ENCODE results near the gene SUSD1. TPM values are rescaled to one million over a fixed set of nuclear protein-coding genes. Genes with fewer than 3 reads are reported as not detected.

The SUSD1 gene
- total RNA-seq, 1 experiment from 2014 or later: 24.6 TPM

DNA sequence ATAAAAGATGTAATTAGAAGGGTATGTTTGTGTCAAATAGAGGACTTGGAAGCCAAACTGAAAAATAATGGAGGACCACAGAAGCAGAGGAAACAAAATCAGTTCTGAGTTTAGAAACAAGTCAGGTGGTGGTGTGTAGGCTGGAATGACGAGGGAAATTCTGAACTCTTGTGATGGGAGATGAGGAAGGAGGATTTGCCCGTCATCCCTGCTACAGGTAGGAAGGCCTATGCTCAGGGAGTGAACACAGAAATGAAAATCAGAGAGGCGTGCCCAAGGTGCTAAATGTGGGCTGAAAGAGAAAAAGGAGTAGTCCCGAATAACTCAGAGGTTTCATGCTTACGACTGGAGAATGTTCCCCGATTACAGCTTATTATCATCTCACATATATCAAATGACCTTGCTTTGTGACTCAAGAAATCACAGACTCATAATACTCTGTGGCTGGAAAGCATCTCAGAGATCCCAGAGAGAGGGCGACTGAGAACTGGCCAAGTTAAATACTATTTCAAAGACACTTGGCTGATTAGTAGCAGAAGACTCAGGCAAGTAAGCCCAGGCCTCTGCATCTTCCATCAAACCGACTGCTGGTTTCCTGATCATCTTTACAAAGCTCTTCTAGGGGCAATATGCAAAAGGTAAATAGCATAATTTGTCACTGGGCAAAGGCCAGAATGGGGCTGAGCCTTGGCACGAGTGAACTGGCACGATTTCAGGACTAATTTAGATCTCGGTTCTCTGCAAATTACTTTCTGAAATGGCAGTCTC is 126.0 kb downstream of the SUSD1 start:
- intact Hi-C loops (cut with micrococcal nuclease; ENCODE audit: unreplicated experiment): no loop called here
- BruUV-seq (replicated peaks): no TSS peak
- TF ChIP-seq, protein P1, sequence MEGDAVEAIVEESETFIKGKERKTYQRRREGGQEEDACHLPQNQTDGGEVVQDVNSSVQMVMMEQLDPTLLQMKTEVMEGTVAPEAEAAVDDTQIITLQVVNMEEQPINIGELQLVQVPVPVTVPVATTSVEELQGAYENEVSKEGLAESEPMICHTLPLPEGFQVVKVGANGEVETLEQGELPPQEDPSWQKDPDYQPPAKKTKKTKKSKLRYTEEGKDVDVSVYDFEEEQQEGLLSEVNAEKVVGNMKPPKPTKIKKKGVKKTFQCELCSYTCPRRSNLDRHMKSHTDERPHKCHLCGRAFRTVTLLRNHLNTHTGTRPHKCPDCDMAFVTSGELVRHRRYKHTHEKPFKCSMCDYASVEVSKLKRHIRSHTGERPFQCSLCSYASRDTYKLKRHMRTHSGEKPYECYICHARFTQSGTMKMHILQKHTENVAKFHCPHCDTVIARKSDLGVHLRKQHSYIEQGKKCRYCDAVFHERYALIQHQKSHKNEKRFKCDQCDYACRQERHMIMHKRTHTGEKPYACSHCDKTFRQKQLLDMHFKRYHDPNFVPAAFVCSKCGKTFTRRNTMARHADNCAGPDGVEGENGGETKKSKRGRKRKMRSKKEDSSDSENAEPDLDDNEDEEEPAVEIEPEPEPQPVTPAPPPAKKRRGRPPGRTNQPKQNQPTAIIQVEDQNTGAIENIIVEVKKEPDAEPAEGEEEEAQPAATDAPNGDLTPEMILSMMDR (IDR thresholded peaks at IDR 0.05; ENCODE audit: unreplicated experiment): no peak
- no peak for DNase-seq
- Mint-ChIP-seq H3K36me3 (ENCODE audit: insufficient read depth, unreplicated experiment) (no peaks in the 10 kb centered on the region), H3K9me3 (ENCODE audit: low read depth, unreplicated experiment) (peaks cover 8% of the 10 kb centered on the region), H3K4me1 (ENCODE audit: low read depth, unreplicated experiment) (peaks cover 33% of the 10 kb centered on the region), H3K4me3 (ENCODE audit: low read depth, unreplicated experiment) (no peak overlapping the region), H3K27me3 (ENCODE audit: unreplicated experiment) (no peaks in the 10 kb centered on the region), H3K27ac (ENCODE audit: unreplicated experiment) (peak overlapping the region; percentile 56)
- CTCF ChIA-PET: no interaction called here

DNA sequence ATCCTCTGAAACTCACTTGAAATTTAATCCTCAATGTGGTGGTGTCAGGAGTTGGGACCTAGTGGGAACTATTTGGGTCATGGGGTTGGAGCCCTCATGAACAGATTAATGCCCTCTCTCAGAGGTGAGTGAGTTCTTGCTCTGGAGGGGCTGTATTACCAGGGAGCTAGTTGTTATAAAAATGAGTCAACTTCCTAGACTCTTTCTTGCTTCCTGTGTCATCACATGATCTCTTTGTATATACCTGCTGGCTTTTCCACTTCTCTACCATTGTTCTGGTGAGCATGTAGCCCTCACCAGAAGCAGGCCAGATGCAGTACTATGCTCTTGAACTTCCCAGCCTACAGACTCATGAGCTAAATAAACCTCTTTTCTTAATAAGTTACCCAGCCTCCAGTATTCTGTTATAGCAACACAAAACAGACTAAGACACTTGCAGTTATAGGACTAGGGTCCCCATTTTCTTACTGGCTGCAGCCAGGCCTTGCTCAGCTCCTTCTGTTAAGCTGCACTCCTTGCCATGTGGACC is 127.5 kb downstream of the SUSD1 start:
- Mint-ChIP-seq H3K36me3 (ENCODE audit: insufficient read depth, unreplicated experiment) (no peaks in the 10 kb centered on the region), H3K27me3 (ENCODE audit: unreplicated experiment) (no peaks in the 10 kb centered on the region), H3K27ac (ENCODE audit: unreplicated experiment) (no peak overlapping the region), H3K4me3 (ENCODE audit: low read depth, unreplicated experiment) (no peak overlapping the region), H3K9me3 (ENCODE audit: low read depth, unreplicated experiment) (peaks cover 2% of the 10 kb centered on the region), H3K4me1 (ENCODE audit: low read depth, unreplicated experiment) (peaks cover 25% of the 10 kb centered on the region)
- CTCF ChIA-PET: no interaction called here
- DNase-seq: no peak
- TF ChIP-seq, protein P1 (IDR thresholded peaks at IDR 0.05; ENCODE audit: unreplicated experiment): no peak
- no TSS peak for BruUV-seq (replicated peaks)
- intact Hi-C loops (cut with micrococcal nuclease; ENCODE audit: unreplicated experiment): no loop called here

DNA sequence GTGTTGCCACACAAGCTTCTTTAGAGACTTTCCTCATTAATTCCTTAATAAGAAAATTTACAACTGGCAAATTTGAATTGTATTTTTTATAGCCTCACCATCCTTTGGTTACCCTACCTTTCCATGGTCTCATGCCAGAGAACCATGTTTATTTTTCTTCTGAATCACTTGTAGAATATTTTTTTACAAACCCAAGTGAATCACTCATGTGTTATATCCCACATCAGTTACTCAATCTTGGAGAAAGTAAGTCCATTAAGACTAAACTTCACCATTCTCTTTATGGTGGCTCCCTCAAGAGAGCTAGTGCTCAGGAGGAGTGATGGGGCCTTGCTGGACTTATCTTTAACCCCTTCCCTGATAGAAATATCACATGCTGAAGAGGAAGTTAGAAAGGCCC is 128.9 kb downstream of the SUSD1 start:
- TF ChIP-seq, protein P1 (IDR thresholded peaks at IDR 0.05; ENCODE audit: unreplicated experiment): no peak
- CTCF ChIA-PET: no interaction called here
- DNase-seq: no peak
- no peak overlapping the region for H3K4me3 Mint-ChIP-seq (ENCODE audit: low read depth, unreplicated experiment)
- no peak overlapping the region for H3K27ac Mint-ChIP-seq (ENCODE audit: unreplicated experiment)
- no peaks in the 10 kb centered on the region for H3K27me3 Mint-ChIP-seq (ENCODE audit: unreplicated experiment)
- H3K9me3 Mint-ChIP-seq (ENCODE audit: low read depth, unreplicated experiment): peaks cover 2% of the 10 kb centered on the region
- no TSS peak for BruUV-seq (replicated peaks)
- intact Hi-C loops (cut with micrococcal nuclease; ENCODE audit: unreplicated experiment): no loop called here
- peaks cover 35% of the 10 kb centered on the region for H3K4me1 Mint-ChIP-seq (ENCODE audit: low read depth, unreplicated experiment)
- no peaks in the 10 kb centered on the region for H3K36me3 Mint-ChIP-seq (ENCODE audit: insufficient read depth, unreplicated experiment)

DNA sequence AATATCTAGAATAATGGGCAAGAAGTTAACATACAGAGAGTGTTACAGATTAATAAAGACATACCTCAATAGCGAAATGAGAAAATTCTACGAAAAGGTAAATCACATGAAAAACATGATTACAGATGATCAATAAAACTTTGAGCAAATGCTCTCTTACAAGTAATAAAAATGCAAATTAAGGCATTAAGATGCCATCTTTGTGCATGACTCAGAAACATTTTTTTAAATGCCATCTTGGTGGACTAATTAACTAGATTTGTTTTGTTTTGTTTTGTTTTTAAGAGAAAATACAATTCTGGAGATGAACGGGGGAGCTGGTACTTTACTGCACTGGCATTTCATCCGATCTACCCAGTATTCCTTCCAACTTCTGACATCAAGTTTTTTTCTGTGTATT is 130.2 kb downstream of the SUSD1 start:
- intact Hi-C loops (cut with micrococcal nuclease; ENCODE audit: unreplicated experiment): no loop called here
- Mint-ChIP-seq H3K36me3 (ENCODE audit: insufficient read depth, unreplicated experiment) (peaks cover 2% of the 10 kb centered on the region), H3K27ac (ENCODE audit: unreplicated experiment) (no peak overlapping the region), H3K9me3 (ENCODE audit: low read depth, unreplicated experiment) (peaks cover 2% of the 10 kb centered on the region), H3K27me3 (ENCODE audit: unreplicated experiment) (no peaks in the 10 kb centered on the region), H3K4me3 (ENCODE audit: low read depth, unreplicated experiment) (no peak overlapping the region), H3K4me1 (ENCODE audit: low read depth, unreplicated experiment) (peaks cover 35% of the 10 kb centered on the region)
- CTCF ChIA-PET: no interaction called here
- TF ChIP-seq, protein P1 (IDR thresholded peaks at IDR 0.05; ENCODE audit: unreplicated experiment): no peak
- no peak for DNase-seq
- BruUV-seq (replicated peaks): no TSS peak
